ENCODE results near the gene TMEM131L.

DNA sequence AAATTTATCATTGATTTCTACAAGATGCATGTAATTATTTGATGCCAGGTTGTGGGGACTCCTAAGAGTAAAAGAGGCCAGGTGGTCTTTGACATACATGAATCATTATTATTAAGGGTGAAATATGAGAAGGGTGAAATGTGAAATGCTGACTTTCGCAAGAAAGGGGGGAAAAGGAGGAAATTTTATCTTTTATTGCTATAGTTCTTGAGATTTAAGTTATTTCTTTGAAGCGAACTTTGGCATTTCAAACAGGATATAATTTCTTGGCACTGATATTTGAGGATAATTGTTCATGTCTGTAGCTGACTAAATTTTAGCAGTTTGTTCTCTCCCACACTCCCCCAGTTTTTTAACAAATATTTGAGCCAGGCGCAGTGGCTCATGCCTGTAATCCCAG lies 80.1 kb downstream of the TMEM131L start:
- TF ChIP-seq CTCF (IDR thresholded peaks at IDR 0.05 in 2 of 3, conservative IDR thresholded peaks at IDR 0.05 in 1 of 3; ENCODE audit: borderline replicate concordance in 1 of 3, insufficient read depth in 1 of 3, low read depth in 2 of 3, low read length in 2 of 3): no peak
- no peak for TF ChIP-seq POLR2A (IDR thresholded peaks at IDR 0.05; ENCODE audit: borderline replicate concordance, extremely low read depth, insufficient read depth, insufficient read length)
- TF ChIP-seq SP1 (IDR thresholded peaks at IDR 0.05; ENCODE audit: low read depth): no peak
- no peak for TF ChIP-seq YY1 (IDR thresholded peaks at IDR 0.05; ENCODE audit: extremely low read depth, insufficient replicate concordance, low read depth, low read length)
- no peak for TF ChIP-seq RAD21 (IDR thresholded peaks at IDR 0.05; ENCODE audit: low read depth)
- no peak for TF ChIP-seq EZH2 (IDR thresholded peaks at IDR 0.05)
- TF ChIP-seq EGR1 (IDR thresholded peaks at IDR 0.05; ENCODE audit: low read depth): no peak
- TF ChIP-seq REST (IDR thresholded peaks at IDR 0.05; ENCODE audit: low read depth): no peak
